HG03439 (cell line): ENCODE data around the gene IMMP1L.
"Not testable (repeated sequence)": the region's sequence is repeated elsewhere in the genome, so short reads cannot be mapped to it uniquely, and the experiment has no call there.

Experiments
- ATAC-seq: cut with Tn5 transposase; IDR thresholded peaks from one replicate; pipeline ENCODE4 v1.9.1; 2021; ENCODE audit warnings: mild to moderate bottlenecking, moderate library complexity; ENCODE audit not compliant: unreplicated experiment

Gene IMMP1L, protein sequence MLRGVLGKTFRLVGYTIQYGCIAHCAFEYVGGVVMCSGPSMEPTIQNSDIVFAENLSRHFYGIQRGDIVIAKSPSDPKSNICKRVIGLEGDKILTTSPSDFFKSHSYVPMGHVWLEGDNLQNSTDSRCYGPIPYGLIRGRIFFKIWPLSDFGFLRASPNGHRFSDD

DNA sequence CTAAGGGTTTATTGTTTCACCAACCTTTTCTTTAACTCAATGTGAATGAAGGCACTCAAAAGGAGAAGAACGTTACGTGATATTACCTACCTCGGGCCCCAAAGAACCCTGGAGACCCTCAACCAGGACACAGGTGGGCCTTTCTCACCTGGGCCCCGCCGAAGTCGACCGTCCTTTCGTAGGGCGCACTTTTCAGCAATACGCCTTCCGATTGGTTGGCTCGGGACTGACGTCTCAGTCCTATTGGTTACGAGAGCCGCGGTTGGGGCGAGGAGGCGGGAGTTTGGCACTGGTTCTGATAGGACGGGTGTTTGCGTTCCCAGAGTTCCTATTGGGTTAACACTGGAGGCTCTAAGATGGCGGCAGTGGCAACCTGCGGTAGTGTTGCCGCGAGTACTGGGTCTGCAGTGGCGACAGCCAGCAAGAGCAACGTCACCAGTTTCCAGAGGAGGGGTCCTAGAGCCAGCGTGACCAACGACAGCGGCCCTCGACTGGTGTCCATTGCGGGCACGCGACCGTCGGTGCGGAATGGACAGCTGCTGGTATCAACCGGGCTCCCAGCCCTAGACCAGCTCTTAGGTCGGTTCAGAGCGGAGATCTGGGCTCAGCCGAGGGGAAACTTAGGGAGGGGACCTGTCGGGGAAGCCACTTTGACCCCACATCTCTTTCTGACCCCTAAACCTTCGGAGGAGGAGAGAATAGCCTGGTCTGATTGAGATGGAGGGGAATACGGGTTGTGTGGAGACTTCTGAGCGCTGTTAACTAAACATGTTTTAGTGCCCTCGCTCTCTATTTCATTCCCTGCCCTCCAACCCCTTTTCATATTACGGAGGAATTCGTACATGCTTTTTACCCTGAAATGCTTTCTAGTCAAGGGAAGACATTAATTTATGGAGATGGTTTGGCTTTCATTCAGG lies at the start of gene IMMP1L, which contains the start of gene ELP4:
IMMP1L (minus strand) TSS at position 194 of the 917 bp plus-strand sequence. CDS start 46,346 bp downstream, outside the sequence.
ELP4 (plus strand) TSS at position 339 of the 917 bp plus-strand sequence; CDS start at position 357, 18 bp downstream.
- ATAC-seq, result peak; percentile 100

DNA sequence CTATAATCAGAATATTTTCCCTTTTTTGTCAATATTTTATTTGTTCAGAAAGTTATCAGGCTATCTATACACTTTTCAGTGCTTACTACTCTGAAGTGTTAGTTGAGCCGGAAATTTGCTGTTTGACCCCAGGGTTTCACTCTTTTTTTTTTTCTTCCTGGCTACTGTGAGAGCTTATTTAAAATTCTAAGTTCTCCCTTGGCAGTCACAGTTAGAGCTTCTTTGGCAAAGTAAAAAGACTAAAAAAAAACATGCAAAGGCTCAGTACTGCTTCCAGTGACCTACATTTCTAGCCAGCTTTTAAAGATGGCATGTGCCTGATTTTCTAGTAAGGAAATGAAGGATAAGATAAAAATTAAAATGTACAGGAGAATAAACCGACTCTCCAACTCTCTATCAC lies 48.6 kb upstream of the IMMP1L start:
- no peak for ATAC-seq

DNA sequence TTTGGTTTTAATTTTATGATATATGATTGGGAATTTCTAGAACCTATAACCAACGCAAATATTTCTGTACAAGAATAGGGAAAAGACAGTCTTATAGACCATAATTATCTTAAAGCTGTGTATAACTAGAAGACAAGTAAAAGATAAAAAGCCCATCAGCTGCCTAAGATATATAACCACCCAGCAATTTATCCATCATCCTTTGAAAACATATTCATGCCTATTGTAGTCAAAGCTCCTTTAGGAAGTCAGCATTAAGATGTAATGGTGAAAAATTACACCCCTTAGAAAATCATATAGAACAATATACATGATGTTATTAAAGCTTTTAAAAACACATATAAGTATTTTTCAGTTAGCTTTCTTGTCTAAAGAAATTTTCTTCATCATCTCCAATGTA lies 46.5 kb upstream of the IMMP1L start:
- ATAC-seq, result no peak

DNA sequence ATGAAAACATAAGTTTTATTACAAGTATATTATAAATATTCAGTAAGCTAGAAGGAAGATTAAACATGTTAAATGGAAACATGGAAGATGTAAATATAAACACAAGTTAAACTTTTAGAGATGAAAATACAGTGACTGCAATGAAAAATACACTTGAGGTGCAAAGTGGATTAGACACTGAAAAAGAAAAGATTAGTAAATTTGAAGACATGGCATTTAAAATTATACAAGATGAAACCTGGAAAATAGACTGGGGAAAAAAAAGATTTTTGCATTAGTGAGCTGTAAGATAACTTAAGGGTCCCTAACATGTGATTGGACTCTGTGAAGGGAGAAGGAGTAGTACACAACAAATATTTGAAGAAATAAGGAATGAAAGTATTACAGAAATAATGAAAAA lies 33.4 kb upstream of the IMMP1L start:
- ATAC-seq, result no peak

DNA sequence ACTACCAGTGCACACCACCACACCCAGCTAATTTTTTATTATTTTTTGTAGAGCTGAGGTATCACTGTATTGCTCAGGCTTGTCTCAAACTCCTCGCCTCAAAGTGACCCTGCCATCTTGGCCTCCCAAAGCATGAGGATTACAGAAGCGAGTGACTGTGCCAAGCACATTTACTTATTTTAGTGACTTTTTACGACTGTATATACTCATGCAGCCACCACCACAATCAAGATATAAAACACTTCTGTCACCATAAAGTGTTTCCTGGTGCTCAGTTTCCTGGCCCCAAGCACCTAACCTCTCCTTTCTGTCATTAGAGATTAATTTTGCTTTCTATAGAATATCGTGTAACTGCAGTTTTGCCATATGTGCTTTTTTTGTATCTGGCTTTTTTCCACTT lies 26.1 kb upstream of the IMMP1L start:
- ATAC-seq, result no peak

DNA sequence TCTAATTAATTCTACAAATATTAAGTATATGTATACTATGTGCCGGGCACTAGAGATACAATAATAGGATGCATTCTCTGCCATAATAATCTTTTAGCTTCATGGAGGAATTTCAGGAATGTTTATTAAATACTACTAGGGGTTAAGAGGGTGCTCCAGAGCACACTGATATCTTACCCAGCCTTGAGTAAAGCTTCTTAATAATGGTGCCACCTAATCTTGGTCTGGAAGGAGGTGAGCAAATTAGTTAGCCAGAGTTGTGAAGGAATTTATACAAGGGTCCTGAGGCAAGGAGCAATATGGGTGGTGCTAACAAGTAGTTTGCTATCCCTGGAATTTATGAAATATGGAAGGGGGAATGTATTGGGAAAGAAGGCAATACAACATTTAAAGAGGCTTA lies 21.9 kb upstream of the IMMP1L start:
- no peak for ATAC-seq

DNA sequence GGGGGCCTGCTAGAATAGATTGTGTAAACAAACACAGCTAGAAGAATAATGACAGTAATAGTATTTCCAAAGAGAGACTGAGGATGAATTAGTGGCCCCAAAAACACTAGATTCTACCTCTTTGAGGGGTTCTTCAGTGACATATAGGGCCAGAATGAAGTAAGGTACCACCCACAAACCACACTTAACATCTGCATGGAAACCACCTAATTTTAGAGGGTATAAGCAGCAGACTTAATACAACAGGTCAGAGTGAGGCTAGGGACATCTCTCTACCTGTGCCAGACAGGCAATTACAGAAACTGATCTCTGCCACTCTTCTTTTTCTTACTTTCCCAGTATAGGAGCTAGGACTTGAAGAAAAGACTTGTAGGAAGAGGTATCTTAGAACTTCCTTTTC lies 20.3 kb upstream of the IMMP1L start:
- ATAC-seq, result no peak

DNA sequence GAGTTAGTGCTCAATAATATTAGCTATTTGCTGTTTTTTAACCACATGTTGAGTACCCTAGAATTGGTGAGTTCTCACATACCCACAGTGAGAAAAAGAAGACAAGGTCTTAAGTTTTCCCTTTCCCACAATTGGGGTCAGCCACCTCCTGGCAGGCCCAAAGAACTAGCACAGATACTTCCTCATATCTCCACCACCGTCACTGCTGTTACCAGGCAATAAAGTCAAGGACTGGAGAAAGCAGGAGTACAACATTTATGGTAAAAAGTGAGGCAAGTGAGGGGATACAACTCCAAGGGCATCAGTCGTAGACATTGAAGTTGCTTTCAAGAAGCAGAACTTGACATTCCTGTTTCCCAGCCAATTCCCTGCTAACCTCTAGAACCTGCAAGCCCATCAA lies 19.8 kb upstream of the IMMP1L start:
- ATAC-seq, result no peak

DNA sequence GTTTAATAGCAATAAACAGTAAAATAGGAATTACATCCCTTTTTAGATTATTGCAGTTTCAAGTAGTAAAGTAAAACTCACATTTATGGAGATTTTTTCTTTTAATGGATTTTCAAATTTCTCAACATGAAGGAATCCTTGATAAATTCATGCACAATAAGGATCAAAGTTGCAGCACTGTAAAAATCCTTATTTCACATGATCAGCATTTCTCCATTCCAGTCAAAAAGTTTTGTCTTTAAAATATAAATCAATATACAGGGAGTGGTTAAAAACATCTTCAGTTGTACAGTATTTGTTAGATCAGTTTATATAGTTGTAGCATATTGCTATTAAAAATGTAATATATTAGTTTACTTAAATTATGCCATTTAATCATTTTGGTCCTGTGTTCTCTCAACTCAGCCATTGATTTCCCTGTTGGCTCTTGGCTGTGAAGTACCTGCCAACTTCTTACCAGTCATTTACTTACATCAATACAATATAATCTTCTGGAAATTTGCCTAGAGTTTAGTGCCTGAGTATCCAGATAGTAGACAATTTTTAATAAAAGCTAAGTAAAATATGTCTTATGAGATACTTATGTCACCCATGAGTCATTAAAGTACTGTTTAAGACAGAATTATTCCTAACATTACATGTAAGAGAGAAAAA lies 12.2 kb upstream of the IMMP1L start:
- no peak for ATAC-seq

DNA sequence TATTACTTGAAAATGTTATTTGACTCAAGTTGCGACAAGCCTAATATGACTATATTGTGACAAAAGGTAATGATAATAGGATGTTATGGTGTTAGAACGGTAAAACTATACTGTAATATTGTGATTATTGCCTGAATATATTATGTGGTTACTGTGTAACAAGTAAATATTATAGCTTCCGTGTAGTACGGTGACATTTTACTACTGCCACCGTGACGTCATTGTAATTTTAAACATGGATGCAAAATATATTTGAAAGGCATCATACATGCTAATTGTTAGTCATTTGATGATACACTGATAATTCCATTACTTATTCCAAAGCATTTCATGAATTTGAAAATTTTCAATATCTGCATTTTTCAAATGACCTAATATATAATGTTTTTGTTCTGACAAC lies 2.7 kb upstream of the IMMP1L start:
- no peak for ATAC-seq

DNA sequence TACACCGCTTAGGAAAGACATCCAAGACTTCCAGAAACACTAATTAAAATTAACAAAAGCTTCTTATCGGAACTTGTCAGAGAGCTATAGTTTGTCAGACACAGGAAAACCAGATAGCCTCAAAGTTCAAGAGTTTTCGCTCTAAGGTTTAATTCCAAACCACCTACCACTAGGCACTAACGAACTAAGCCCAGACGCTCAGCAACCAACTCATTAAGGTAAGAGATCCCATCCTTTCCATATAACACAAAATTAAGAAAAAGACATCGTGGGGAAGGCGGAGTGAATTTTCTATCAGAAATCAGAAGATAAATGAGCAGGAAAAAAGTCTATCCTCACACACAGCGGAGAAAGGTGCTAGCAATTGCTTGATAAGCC lies 382 bp downstream of the IMMP1L start:
- peak; percentile 6 for ATAC-seq

DNA sequence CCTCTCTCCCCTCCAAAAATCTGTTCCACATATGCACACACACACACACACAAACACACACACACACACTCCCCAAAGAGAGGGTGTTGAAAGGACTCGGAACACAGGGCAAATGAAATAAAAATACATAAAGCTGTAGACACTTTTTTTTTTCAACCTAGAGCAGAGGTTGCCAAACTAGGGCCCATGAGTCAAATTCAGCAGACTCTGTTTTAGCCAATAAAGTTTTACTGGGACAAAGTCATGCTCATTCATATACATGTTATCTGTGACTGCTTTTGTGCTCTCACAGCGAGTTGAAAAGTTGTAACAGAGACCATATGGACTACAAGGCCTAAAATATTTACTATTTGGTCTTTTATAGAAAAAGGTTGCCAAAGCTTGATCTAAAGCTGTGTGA lies 8.9 kb downstream of the IMMP1L start:
- ATAC-seq, result no peak

DNA sequence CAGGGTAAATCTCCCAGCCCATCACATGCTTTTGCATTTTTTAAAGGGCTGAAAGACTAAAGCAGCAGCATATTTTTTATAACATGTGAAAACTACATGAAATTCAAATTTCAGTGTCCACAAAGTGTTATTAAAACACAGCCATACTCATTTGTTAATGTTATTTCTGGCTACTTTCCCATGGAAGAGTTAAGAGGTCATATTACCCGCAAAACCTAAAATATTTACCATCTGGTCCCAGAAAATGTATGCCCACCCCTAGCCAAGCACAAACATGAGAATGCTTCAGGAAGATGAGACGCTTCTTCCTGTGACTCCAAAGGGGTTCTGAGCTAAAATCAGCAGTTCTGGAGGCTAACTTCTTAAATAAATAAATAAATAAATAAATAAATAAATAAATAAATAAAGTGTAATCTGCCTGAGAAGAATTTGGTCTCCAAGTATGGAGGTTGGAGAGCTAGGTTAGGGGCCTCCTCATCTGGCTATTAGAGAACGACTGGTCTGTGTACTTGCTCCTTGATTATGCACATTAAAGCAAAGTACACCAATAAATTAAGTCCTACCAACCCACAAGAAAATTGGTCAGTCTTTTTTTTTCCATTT lies 9.7 kb downstream of the IMMP1L start:
- ATAC-seq, result no peak

DNA sequence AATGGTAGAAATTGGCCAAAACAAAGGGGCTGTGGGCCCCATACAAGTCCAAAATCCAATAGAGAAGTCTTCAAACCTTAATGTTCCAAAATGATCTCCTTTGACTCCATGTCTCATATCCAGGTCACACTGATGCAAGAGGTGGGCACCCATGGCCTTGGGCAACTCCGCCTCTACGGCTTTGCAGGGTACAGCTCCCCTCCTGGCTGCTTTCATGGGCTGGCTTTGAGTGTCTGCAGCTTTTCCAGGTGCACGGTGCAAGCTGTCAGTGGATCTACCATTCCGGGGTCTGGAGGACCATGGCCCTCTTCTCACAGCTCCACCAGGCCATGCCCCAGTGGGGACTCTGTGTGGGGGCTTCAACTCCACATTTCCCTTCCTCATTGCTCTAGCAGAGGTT lies 15.7 kb downstream of the IMMP1L start:
- ATAC-seq, result not testable (repeated sequence)

DNA sequence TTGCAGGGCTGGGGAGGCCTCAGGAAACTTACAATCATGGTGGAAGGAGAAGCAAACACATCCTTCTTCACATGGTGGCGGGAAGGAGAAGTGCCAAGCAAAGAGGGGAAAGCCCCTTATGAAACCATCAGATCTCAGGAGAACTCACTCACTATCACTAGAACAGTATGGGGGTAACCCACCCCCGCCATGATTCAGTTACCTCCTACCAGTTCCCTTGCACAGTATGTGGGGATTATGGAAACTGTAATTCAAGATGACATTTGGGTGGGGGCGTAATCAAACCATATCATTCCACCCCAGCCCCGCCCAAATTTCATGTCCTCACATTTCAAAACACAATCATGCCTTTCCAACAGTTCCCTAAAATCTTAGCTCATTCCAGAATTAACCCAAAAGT lies 16.2 kb downstream of the IMMP1L start:
- ATAC-seq, result no peak

DNA sequence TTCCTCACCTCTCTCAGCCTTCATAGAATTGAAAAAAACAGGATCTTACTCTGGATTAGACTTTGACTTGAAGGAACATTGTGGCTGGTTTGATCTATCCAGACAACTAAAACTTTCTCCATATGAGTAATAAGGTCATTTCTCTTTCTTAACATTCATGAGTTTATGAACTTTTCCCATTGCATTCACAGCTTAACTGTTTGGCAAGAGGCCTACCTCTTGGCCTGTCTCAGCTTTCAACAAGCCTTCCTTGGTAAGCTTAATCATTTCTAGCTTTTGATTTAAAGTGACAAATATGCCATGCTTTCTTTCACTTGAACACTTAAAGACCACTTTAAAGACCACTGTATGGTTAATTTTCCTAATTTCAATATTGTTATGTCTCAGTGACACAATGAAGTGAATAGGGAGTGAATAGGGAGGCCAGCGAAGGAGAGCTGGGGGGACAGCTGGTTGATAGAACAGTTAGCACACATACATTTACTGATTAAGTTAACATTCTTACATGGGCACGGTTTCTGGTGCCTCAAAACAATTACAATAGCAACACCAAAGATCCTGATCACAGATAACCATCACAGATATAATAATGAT lies 17.0 kb downstream of the IMMP1L start:
- ATAC-seq, result no peak

DNA sequence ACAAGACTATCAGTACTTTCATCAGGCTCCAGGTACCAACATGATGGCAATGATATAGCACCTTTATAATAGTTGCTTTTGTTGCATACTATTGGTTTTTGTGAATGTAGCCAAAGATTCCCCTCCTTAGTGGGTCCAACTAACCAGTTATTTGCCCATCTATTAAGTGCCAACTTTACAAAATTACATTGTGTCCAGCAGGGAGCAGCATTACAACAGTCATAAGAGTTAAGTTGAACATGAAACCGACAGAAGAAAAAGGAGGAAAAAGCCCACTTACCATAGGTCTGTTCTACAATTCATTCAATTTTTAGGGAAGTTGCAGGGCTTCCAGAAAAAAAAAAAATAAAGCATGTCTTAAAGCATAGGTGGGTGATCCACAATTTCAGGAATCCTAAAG lies 21.6 kb downstream of the IMMP1L start:
- ATAC-seq, result no peak

DNA sequence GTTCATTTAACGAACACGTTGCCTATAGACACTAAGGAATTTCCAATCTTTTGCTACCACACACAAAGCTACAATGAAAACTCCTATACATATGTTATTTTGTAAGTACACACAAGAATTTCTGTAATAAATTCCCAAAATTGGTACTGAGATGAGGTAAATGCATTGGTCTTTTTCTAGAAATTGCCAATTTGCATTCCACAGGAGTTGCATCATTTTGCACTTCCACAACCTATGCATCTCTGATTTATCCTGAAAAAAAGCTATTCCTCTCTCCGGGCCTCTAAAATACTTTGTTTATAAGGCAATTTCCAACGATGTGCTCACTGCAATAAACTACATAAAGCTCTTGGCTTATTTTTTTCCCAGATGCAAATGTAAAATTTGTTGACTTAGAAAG lies 24.9 kb downstream of the IMMP1L start:
- no peak for ATAC-seq

DNA sequence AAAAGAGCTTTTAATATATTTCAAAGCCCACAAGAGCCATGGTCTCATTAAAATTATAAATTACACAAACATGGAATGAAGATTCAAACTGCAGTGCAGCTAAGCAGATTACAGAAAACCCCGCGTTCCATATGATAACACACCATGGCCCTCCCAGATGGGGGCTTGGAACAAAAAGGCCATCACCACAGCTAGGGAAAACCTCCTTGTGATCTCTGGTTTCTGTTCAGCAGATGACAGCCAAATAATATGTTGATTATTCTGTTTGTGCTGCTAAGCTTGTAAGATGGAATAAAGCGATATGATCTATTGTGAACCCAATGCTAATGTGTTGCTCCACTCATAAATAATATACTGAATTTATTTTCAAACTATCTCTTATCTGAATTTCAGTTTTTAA lies 28.5 kb downstream of the IMMP1L start:
- no peak for ATAC-seq

DNA sequence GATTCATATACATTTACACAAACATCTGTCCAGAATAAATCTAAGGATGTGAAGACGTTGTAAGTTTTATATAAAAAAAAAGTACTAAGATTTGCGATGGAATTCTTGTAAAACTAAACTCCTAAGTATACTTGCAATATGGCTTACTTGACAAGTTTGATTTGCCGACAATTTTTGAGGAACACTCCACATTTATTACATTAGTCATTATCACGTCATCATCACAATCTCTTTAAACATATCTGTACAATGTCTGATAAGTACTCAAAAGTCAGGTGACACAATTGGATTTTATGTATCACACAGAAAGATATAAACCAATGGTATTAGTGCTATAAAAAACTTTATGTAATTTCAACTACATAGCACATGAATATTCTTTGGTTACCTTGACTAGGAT lies 30.4 kb downstream of the IMMP1L start:
- ATAC-seq, result no peak

DNA sequence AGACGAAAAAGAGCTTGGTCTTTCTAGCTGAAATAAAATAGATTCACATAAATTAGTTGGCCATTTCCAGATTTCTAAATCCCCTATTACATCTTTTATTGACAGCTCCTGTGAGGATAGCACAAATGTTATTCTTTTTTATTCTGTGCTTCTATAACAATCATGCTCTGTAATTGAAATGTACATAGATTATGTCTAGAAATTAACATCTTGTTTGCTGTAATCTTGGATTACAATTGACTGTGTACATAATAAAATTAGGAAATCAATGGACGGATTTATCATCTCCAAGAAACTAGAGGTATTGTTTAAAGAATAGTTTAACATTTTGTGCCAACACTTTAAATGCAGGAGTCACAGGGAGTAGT lies 31.2 kb downstream of the IMMP1L start:
- ATAC-seq, result no peak
